Putamen (tissue), 1 donor: ENCODE data around the gene LRP1-AS.

Source experiments
- DNase-seq: peaks from one replicate; pipeline ENCODE4 v3.0.0-alpha.2; 2016; ENCODE audit warnings: low spot score

The LRP1-AS gene

GRCh38 chr12:57160040-57160439 is 12.6 kb upstream of the LRP1-AS start:
- no peak for DNase-seq

- no peak for DNase-seq
Measured at GRCh38 chr12:57159311-57159710, 11.9 kb upstream of the LRP1-AS start.

GRCh38 chr12:57158665-57159064 is 11.2 kb upstream of the LRP1-AS start:
- DNase-seq, result no peak

- no peak for DNase-seq
Measured at GRCh38 chr12:57158186-57158585, 10.8 kb upstream of the LRP1-AS start.

GRCh38 chr12:57157588-57158173 is 10.3 kb upstream of the LRP1-AS start:
- DNase-seq, result no peak

GRCh38 chr12:57156701-57157403 is 9.4 kb upstream of the LRP1-AS start:
- DNase-seq, result no peak

- DNase-seq, result no peak
Measured at GRCh38 chr12:57154804-57155434, 7.5 kb upstream of the LRP1-AS start.

GRCh38 chr12:57154076-57154475 is 6.7 kb upstream of the LRP1-AS start:
- DNase-seq, result no peak

GRCh38 chr12:57153415-57153997 is 6.1 kb upstream of the LRP1-AS start:
- no peak for DNase-seq

GRCh38 chr12:57152639-57153038 is 5.2 kb upstream of the LRP1-AS start:
- DNase-seq, result no peak

- no peak for DNase-seq
Measured at GRCh38 chr12:57151741-57152630, 4.6 kb upstream of the LRP1-AS start.

- DNase-seq, result no peak
Measured at GRCh38 chr12:57150400-57151000, 3.1 kb upstream of the LRP1-AS start.

- DNase-seq, result no peak
Measured at GRCh38 chr12:57149245-57149900, 2.0 kb upstream of the LRP1-AS start.

- no peak for DNase-seq
Measured at GRCh38 chr12:57148469-57149244, 1.2 kb upstream of the LRP1-AS start.

GRCh38 chr12:57146092-57146491 is 1.3 kb downstream of the LRP1-AS start:
- no peak for DNase-seq

- DNase-seq, result no peak
Measured at GRCh38 chr12:57145460-57146059, 1.9 kb downstream of the LRP1-AS start.

- DNase-seq, result no peak
Measured at GRCh38 chr12:57143454-57143853, 4.0 kb downstream of the LRP1-AS start.

GRCh38 chr12:57142727-57143126 is 4.7 kb downstream of the LRP1-AS start:
- DNase-seq, result no peak

GRCh38 chr12:57142121-57142520 is 5.3 kb downstream of the LRP1-AS start:
- no peak for DNase-seq

- DNase-seq, result no peak
Measured at GRCh38 chr12:57141249-57141648, 6.2 kb downstream of the LRP1-AS start.
